Measurements from ENCODE around the gene ADCYAP1.

The ADCYAP1 gene

GRCh38 chr18:903701-904100 lies 970 bp upstream of the ADCYAP1 start:
- Histone ChIP-seq H3K27ac (ENCODE audit: low read length) (no peak overlapping the region), H3K4me3 (ENCODE audit: low read length) (no peak overlapping the region), H3K9me3 (replicated peaks; ENCODE audit: insufficient read depth, low read length) (no peaks in the 10 kb centered on the region), H3K4me1 (ENCODE audit: low read length) (no peaks in the 10 kb centered on the region), H3K4me2 (ENCODE audit: low read depth, low read length) (no peak overlapping the region), H3K9me2 (replicated peaks; ENCODE audit: insufficient read depth, low read length) (no peaks in the 10 kb centered on the region), H3K9ac (ENCODE audit: low read length) (no peak overlapping the region), H3K36me3 (replicated peaks; ENCODE audit: insufficient read depth, low read length) (no peaks in the 10 kb centered on the region), H3K27me3 (replicated peaks; ENCODE audit: insufficient read depth, low read length) (no peaks in the 10 kb centered on the region), H3K79me2 (ENCODE audit: low read length) (no peaks in the 10 kb centered on the region), H4K20me1 (ENCODE audit: insufficient read depth, low read length) (no peaks in the 10 kb centered on the region), H2AFZ (ENCODE audit: low read length) (no peak overlapping the region), H3F3A (ENCODE audit: insufficient read depth, low read length) (no peaks in the 10 kb centered on the region)
- no peak for TF ChIP-seq EZH2 (optimal IDR thresholded peaks at IDR 0.05; ENCODE audit: low read depth, low read length)
- no peak for TF ChIP-seq CTCF (IDR thresholded peaks at IDR 0.05; ENCODE audit: low read length)
- no peak for TF ChIP-seq EZH2phosphoT487 (IDR thresholded peaks at IDR 0.05; ENCODE audit: low read length)
- DNase-seq = no peak

GRCh38 chr18:905307-905947 lies 756 bp downstream of the ADCYAP1 start:
- Histone ChIP-seq H3K79me2 (ENCODE audit: low read length) (no peaks in the 10 kb centered on the region), H3K9me2 (replicated peaks; ENCODE audit: insufficient read depth, low read length) (no peaks in the 10 kb centered on the region), H3K27ac (ENCODE audit: low read length) (no peak overlapping the region), H3K27me3 (replicated peaks; ENCODE audit: insufficient read depth, low read length) (no peaks in the 10 kb centered on the region), H2AFZ (ENCODE audit: low read length) (no peak overlapping the region), H3K4me3 (ENCODE audit: low read length) (no peak overlapping the region), H3K4me1 (ENCODE audit: low read length) (no peaks in the 10 kb centered on the region), H4K20me1 (ENCODE audit: insufficient read depth, low read length) (no peaks in the 10 kb centered on the region), H3K36me3 (replicated peaks; ENCODE audit: insufficient read depth, low read length) (no peaks in the 10 kb centered on the region), H3F3A (ENCODE audit: insufficient read depth, low read length) (no peaks in the 10 kb centered on the region), H3K9me3 (replicated peaks; ENCODE audit: insufficient read depth, low read length) (no peaks in the 10 kb centered on the region), H3K4me2 (ENCODE audit: low read depth, low read length) (no peak overlapping the region), H3K9ac (ENCODE audit: low read length) (no peak overlapping the region)
- TF ChIP-seq EZH2 (optimal IDR thresholded peaks at IDR 0.05; ENCODE audit: low read depth, low read length) = no peak
- TF ChIP-seq CTCF (IDR thresholded peaks at IDR 0.05; ENCODE audit: low read length) = no peak
- TF ChIP-seq EZH2phosphoT487 (IDR thresholded peaks at IDR 0.05; ENCODE audit: low read length) = no peak
- no peak for DNase-seq

GRCh38 chr18:905948-906415 lies 1.3 kb downstream of the ADCYAP1 start:
- Histone ChIP-seq H3K4me3 (ENCODE audit: low read length) (no peak overlapping the region), H3K9me2 (replicated peaks; ENCODE audit: insufficient read depth, low read length) (no peaks in the 10 kb centered on the region), H3K4me2 (ENCODE audit: low read depth, low read length) (no peak overlapping the region), H3F3A (ENCODE audit: insufficient read depth, low read length) (no peaks in the 10 kb centered on the region), H3K9ac (ENCODE audit: low read length) (no peak overlapping the region), H4K20me1 (ENCODE audit: insufficient read depth, low read length) (no peaks in the 10 kb centered on the region), H3K9me3 (replicated peaks; ENCODE audit: insufficient read depth, low read length) (no peaks in the 10 kb centered on the region), H3K36me3 (replicated peaks; ENCODE audit: insufficient read depth, low read length) (no peaks in the 10 kb centered on the region), H3K79me2 (ENCODE audit: low read length) (no peaks in the 10 kb centered on the region), H3K27ac (ENCODE audit: low read length) (no peak overlapping the region), H2AFZ (ENCODE audit: low read length) (no peak overlapping the region), H3K4me1 (ENCODE audit: low read length) (no peaks in the 10 kb centered on the region), H3K27me3 (replicated peaks; ENCODE audit: insufficient read depth, low read length) (no peaks in the 10 kb centered on the region)
- TF ChIP-seq EZH2phosphoT487 (IDR thresholded peaks at IDR 0.05; ENCODE audit: low read length) = no peak
- no peak for TF ChIP-seq EZH2 (optimal IDR thresholded peaks at IDR 0.05; ENCODE audit: low read depth, low read length)
- TF ChIP-seq CTCF (IDR thresholded peaks at IDR 0.05; ENCODE audit: low read length) = no peak
- DNase-seq = no peak
